Neural cell (in vitro differentiated cells): ENCODE measurements around the gene FSCN2. TPM values are rescaled to one million over a fixed set of nuclear protein-coding genes. Genes with fewer than 3 reads are reported as not detected.

Source experiments
- H2AFZ ChIP-seq: fragments of 200-600, 300-800 bp; sonication (generic), shearing (Covaris generic); 2 replicates; pipeline ENCODE4 v1.6.0; 2014; ENCODE audit warnings: low read depth, mild to moderate bottlenecking, antibody characterized with exemption, low read length, moderate library complexity
- H3F3A ChIP-seq: fragments of 200-600 bp; shearing (Covaris generic); 2 replicates; pipeline ENCODE4 v1.6.1; 2016; ENCODE audit warnings: mild to moderate bottlenecking, moderate library complexity, mixed read lengths, antibody characterized with exemption, low read length; ENCODE audit not compliant: insufficient read depth, poor library complexity, severe bottlenecking
- H3K27ac ChIP-seq: fragments of 200-600, 300-800 bp; sonication (generic), shearing (Covaris generic); 2 replicates; pipeline ENCODE4 v1.5.1; 2014; ENCODE audit warnings: mild to moderate bottlenecking, low read length, moderate library complexity
- H3K27me3 ChIP-seq: fragments of 300-800, 200-600 bp; sonication (generic), shearing (Covaris generic); 2 replicates; pipeline ENCODE4 v1.6.0; 2014; ENCODE audit warnings: mild to moderate bottlenecking, low read depth, low read length, moderate library complexity; ENCODE audit not compliant: insufficient read depth
- H3K36me3 ChIP-seq: fragments of 300-800, 200-600 bp; sonication (generic), shearing (Covaris generic); 2 replicates; pipeline ENCODE4 v1.5.1; 2014; ENCODE audit warnings: mild to moderate bottlenecking, antibody characterized with exemption, low read length, moderate library complexity; ENCODE audit not compliant: insufficient read depth
- H3K4me2 ChIP-seq: fragments of 300-800, 200-600 bp; sonication (generic), shearing (Covaris generic); 2 replicates; pipeline ENCODE4 v1.6.0; 2014; ENCODE audit warnings: mild to moderate bottlenecking, low read length
- H3K4me3 ChIP-seq: fragments of 300-800, 200-600 bp; sonication (generic), shearing (Covaris generic); 2 replicates; pipeline ENCODE4 v1.5.1; 2014; ENCODE audit warnings: mild to moderate bottlenecking, low read length, moderate library complexity
- H3K79me2 ChIP-seq: fragments of 200-600 bp; shearing (Covaris generic); replicated peaks from 2 replicates; pipeline ENCODE4 v1.6.0; 2014; ENCODE audit warnings: mild to moderate bottlenecking, low read length, moderate library complexity; ENCODE audit not compliant: insufficient read depth
- H3K9ac ChIP-seq: fragments of 300-800, 200-600 bp; sonication (generic), shearing (Covaris generic); 2 replicates; pipeline ENCODE4 v1.6.1; 2016; ENCODE audit warnings: mild to moderate bottlenecking, low read length, mixed read lengths
- H3K9me2 ChIP-seq: fragments of 200-600 bp; shearing (Covaris generic); 2 replicates; pipeline ENCODE4 v1.6.1; 2016; ENCODE audit warnings: mild to moderate bottlenecking, low read length, mixed read lengths; ENCODE audit not compliant: insufficient read depth
- H3K9me3 ChIP-seq: fragments of 200-600, 300-800 bp; sonication (generic), shearing (Covaris generic); 2 replicates; pipeline ENCODE4 v1.6.1; 2016; ENCODE audit warnings: mild to moderate bottlenecking, mixed run types, low read length, moderate library complexity, mixed read lengths
- H4K20me1 ChIP-seq: fragments of 200-600 bp; shearing (Covaris generic); 2 replicates; pipeline ENCODE4 v1.6.1; 2016; ENCODE audit warnings: mild to moderate bottlenecking, mixed run types; ENCODE audit not compliant: insufficient read depth
- CTCF ChIP-seq: fragments of 450-650 bp; IDR thresholded peaks from 2 replicates; pipeline ENCODE4 v1.5.1; 2014; ENCODE audit warnings: antibody characterized with exemption, mild to moderate bottlenecking, moderate library complexity; ENCODE audit not compliant: poor library complexity, severe bottlenecking
- EP300 ChIP-seq: fragments of 450-650 bp; conservative IDR thresholded peaks from 2 replicates; pipeline ENCODE4 v1.6.1; 2014; ENCODE audit warnings: antibody characterized with exemption, mild to moderate bottlenecking, moderate library complexity; ENCODE audit not compliant: poor library complexity, severe bottlenecking
- EZH2 ChIP-seq: fragments of 200-600, 300-800 bp; shearing (Covaris generic), sonication (generic); IDR thresholded peaks from 2 replicates; pipeline ENCODE4 v1.6.1; 2014; ENCODE audit warnings: antibody characterized with exemption, low read length, borderline replicate concordance, mild to moderate bottlenecking; ENCODE audit not compliant: insufficient read depth, poor library complexity, severe bottlenecking
- MXI1 ChIP-seq: fragments of 450-650 bp; conservative IDR thresholded peaks from 2 replicates; pipeline ENCODE4 v1.6.1; 2014; ENCODE audit warnings: antibody characterized with exemption, mild to moderate bottlenecking; ENCODE audit not compliant: poor library complexity, severe bottlenecking
- POLR2AphosphoS5 ChIP-seq: IDR thresholded peaks from 2 replicates; pipeline ENCODE4 v1.6.1; 2012
- RAD21 ChIP-seq: fragments of 450-650 bp; conservative IDR thresholded peaks from 2 replicates; pipeline ENCODE4 v1.6.1; 2014; ENCODE audit warnings: antibody characterized with exemption, mild to moderate bottlenecking, moderate library complexity
- REST ChIP-seq: IDR thresholded peaks from 2 replicates; pipeline ENCODE4 v1.6.1; 2012; ENCODE audit warnings: borderline replicate concordance
- SMC3 ChIP-seq: fragments of 450-650 bp; conservative IDR thresholded peaks from 2 replicates; pipeline ENCODE4 v1.6.1; 2014; ENCODE audit warnings: antibody characterized with exemption, mild to moderate bottlenecking, moderate library complexity; ENCODE audit not compliant: poor library complexity
- polyA plus RNA-seq: library from polyadenylated mRNA; depleted of rRNA; stranded (reverse); fragments of >200 nt; gene quantifications from 2 replicates; pipeline ENCODE4 v1.2.3, GENCODE V29; 2014

FSCN2 gene
- polyA plus RNA-seq, 1 donor from 2014 or later = 4.8 TPM

- Histone ChIP-seq H3K9me3 (no peaks in the 10 kb centered on the region), H3K4me2 (no peak overlapping the region), H3K36me3 (no peaks in the 10 kb centered on the region), H3K4me3 (no peak overlapping the region), H4K20me1 (no peaks in the 10 kb centered on the region), H3F3A (no peaks in the 10 kb centered on the region), H3K79me2 (peaks cover 10% of the 10 kb centered on the region), H3K27me3 (peaks cover 30% of the 10 kb centered on the region), H3K9ac (no peak overlapping the region), H3K27ac (no peak overlapping the region), H3K9me2 (no peaks in the 10 kb centered on the region), H2AFZ (no peak overlapping the region)
- TF ChIP-seq RAD21 (peak; percentile 19), POLR2AphosphoS5 (no peak)
Observed at GRCh38 chr17:81522491-81523401, 5.4 kb upstream of the FSCN2 start.

GRCh38 chr17:81523402-81524038 lies 4.7 kb upstream of the FSCN2 start:
- Histone ChIP-seq H3K9me3 (no peaks in the 10 kb centered on the region), H3K79me2 (peaks cover 10% of the 10 kb centered on the region), H4K20me1 (no peaks in the 10 kb centered on the region), H3K27me3 (peaks cover 24% of the 10 kb centered on the region), H3K4me3 (no peak overlapping the region), H3K9me2 (no peaks in the 10 kb centered on the region), H3K9ac (peak overlapping the region; percentile 9), H2AFZ (no peak overlapping the region), H3F3A (no peaks in the 10 kb centered on the region), H3K36me3 (no peaks in the 10 kb centered on the region), H3K4me2 (no peak overlapping the region), H3K27ac (no peak overlapping the region)
- TF ChIP-seq EP300 = no peak
- no peak for TF ChIP-seq POLR2AphosphoS5
- no peak for TF ChIP-seq EZH2
- TF ChIP-seq MXI1 = peak; percentile 12
- peak; percentile 46 for TF ChIP-seq CTCF
- TF ChIP-seq SMC3 = no peak

- Histone ChIP-seq H2AFZ (no peak overlapping the region), H3K79me2 (peaks cover 10% of the 10 kb centered on the region), H3K9me3 (no peaks in the 10 kb centered on the region), H3K4me3 (no peak overlapping the region), H3K36me3 (no peaks in the 10 kb centered on the region), H3K4me2 (no peak overlapping the region), H3K27ac (no peak overlapping the region), H4K20me1 (no peaks in the 10 kb centered on the region), H3K9ac (no peak overlapping the region), H3F3A (no peaks in the 10 kb centered on the region), H3K27me3 (peaks cover 16% of the 10 kb centered on the region), H3K9me2 (no peaks in the 10 kb centered on the region)
- TF ChIP-seq REST = no peak
- no peak for TF ChIP-seq POLR2AphosphoS5
Observed at GRCh38 chr17:81524039-81524864, 3.9 kb upstream of the FSCN2 start.
